GM21367 (cell line): Measurements from ENCODE around the gene OR4C6.

ENCODE experiments used
- ATAC-seq: cut with Tn5 transposase; IDR thresholded peaks from one replicate; pipeline ENCODE4 v1.9.1; 2021; ENCODE audit not compliant: unreplicated experiment

OR4C6 gene

GRCh38 chr11:55661901-55662300 is at the start of gene OR4C6:
Gene OR4C6 (plus strand): TSS chr11:55662201. CDS start chr11:55665167, 2,966 bp downstream.
- ATAC-seq, result no peak

- ATAC-seq, result no peak
Observed at GRCh38 chr11:55624531-55624930, 37.5 kb upstream of the OR4C6 start.

DNA sequence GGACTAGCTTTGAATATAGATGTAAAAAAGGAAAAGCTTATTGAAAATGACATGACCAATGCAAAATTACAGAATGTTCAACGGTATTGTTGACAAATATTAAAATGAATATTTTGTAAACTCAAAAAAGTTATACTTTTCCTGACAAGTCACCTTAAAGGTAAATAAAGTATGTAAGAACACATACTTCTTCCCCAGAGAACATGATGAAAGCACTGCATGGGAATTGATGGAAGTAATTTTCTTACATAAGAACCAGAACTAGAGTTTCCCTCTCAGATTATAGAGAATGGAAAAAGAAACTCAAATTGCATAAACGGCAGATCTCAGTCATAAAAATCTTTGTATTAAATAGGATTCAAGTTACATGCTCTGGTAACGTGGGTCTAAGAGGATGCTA is 27.2 kb upstream of the OR4C6 start, which contains the start of gene OR4P4:
Gene OR4P4, plus strand, starts transcription at position 301 of the 400 bp plus-strand sequence.
- no peak for ATAC-seq

DNA sequence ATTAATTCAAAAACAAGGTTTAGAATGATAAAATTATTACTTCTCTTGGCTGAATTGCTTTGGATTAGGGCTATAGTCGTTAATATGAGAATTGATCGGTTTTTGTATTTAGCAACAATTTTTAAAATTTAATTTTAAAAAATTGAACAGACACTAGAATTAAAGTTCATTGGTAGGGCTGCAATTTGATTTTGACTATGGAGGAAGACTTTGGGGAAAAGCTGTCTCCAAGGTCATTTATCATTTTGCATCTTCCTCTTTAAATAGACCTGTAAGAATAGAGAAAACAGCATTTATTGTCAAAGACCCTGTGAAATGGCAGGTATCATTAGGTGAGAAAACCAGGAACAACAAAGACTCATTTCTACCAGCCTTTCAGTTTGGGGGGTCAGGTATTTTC is 14.0 kb upstream of the OR4C6 start, which contains the start of gene OR4S2:
Gene OR4S2, plus strand, starts transcription at position 301 of the 400 bp plus-strand sequence. CDS start 2,577 bp downstream, outside the sequence.
- ATAC-seq, result no peak

GRCh38 chr11:55652560-55652959 is 9.4 kb upstream of the OR4C6 start:
- ATAC-seq, result no peak

DNA sequence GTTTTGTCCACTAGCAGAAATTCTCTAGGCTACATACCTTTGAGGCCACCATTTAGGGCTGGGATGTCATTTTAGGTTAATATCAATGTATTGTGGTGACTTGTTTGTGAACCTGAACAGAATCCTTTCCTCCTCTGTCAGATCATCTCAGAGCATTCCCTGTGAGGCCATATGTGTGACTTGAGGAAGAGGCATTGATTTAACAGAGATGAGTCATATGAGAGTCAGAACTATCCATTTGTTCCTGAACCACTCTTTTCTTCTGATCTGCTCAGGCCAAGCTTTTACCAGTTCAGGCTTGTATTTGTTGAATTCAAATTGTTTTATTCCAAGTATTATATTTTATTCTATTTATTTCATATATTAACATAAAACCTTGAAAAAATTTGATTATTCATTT is 6.9 kb upstream of the OR4C6 start:
- ATAC-seq, result no peak

DNA sequence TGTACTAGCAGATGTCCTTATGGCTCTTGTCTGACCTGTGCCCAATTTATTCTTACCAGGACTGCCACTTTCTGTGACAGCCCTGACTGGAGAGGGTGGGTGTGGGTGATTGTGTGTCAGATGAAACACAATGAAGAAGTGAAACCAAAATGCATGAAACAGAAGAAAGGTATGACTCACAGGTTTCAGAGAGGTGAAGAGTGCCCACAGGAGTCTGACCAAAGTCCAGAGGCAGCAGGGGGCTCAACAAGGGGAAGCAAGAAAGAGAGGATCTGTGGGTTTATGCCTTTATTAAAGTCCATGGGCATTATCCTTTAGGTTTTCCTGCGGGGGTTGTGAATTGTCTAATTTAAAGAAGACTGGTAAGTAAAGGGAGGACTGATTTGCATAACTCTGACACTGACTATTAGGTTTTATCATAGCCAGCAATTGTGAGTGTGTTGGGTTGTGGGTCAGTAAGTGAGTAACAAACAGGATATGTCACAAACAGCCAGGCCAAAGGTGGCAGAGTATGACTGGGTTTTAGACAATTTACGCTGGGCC is 3.9 kb upstream of the OR4C6 start:
- peak; percentile 97 for ATAC-seq

GRCh38 chr11:55658608-55659007 is 3.4 kb upstream of the OR4C6 start:
- ATAC-seq, result peak; percentile 31

DNA sequence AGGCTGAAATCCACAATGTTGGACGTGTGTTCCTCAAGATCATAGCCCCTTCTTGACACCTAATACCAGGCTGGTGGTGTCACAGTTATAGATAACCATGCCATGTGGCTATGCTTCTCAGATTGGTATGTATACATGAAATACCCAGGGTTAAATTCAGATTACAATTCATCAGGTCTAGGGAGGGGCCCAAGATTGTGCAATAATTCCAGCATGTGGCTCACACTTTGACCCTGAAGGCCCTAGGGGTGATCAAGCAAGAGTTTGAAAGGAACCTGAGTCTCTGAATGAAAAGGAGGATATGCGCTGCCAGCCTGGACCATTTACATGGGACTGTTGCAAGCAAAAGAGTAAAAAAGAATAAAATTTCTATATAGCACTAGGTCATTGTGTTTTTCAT is 7.4 kb downstream of the OR4C6 start:
- no peak for ATAC-seq

DNA sequence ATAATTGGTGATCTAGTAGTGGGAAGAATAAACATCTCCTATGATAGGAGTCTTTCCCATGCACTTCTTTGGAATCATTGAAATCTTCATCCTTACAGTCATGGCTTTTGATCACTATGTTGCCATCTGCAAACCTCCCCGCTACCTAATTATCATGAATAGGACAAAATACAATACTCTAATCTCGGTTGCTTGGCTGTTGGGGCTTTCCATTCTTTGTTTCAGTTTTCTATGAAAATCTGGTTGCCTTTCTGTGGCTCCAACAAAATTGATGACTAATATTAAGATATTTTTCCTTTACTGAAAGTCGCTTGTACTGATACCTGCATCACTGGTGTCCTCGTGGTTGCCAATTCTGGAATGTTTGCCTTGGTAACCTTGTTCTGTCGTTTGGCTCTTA is 11.9 kb downstream of the OR4C6 start:
- no peak for ATAC-seq

- peak; percentile 92 for ATAC-seq
Observed at GRCh38 chr11:55697817-55698216, 35.8 kb downstream of the OR4C6 start.

- no peak for ATAC-seq
Observed at GRCh38 chr11:55701429-55701828, 39.4 kb downstream of the OR4C6 start.

GRCh38 chr11:55707029-55707428 is 45.0 kb downstream of the OR4C6 start:
- ATAC-seq, result no peak

DNA sequence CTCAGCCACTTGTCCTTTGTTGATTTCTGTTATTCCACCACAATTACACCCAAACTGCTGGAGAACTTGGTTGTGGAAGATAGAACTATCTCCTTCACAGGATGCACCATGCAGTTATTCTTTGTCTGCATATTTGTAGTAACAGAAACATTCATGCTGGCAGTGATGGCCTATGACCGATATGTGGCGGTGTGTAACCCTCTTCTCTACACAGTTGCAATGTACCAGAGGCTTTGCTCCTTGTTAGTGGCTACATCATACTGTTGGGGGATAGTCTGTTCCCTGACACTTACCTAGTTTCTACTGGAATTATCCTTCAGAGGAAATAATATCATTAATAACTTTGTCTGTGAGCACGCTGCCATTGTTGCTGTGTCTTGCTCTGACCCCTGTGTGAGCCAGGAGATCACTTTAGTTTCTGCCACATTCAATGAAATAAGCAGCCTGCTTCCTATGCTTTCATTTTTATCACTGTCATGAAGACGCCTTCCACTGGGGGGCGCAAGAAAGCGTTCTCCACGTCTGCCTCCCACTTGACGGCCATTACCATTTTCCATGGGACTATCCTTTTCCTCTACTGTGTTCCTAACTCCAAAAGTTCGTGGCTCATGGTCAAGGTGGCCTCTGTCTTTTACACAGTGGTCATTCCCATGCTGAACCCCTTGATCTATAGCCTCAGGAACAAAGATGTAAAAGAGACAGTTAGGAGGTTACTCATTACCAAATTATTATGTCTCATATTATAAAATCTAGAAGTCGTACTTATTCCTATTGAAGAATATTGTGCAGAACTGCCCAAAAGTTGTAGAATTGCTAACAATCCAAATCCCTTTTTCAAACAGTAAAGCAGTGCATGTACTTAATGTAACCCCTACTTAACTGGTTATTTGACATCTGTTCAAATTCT is 53.2 kb downstream of the OR4C6 start:
- ATAC-seq, result no peak
